GM18870 (cell line): ENCODE data around the gene ADARB2.
"Not testable (repeated sequence)": the region's sequence is repeated elsewhere in the genome, so short reads cannot be mapped to it uniquely, and the experiment has no call there.

Source experiments
- ATAC-seq: cut with Tn5 transposase; IDR thresholded peaks from one replicate; pipeline ENCODE4 v1.9.1; 2021; ENCODE audit warnings: moderate library complexity; ENCODE audit not compliant: unreplicated experiment

The ADARB2 gene

DNA sequence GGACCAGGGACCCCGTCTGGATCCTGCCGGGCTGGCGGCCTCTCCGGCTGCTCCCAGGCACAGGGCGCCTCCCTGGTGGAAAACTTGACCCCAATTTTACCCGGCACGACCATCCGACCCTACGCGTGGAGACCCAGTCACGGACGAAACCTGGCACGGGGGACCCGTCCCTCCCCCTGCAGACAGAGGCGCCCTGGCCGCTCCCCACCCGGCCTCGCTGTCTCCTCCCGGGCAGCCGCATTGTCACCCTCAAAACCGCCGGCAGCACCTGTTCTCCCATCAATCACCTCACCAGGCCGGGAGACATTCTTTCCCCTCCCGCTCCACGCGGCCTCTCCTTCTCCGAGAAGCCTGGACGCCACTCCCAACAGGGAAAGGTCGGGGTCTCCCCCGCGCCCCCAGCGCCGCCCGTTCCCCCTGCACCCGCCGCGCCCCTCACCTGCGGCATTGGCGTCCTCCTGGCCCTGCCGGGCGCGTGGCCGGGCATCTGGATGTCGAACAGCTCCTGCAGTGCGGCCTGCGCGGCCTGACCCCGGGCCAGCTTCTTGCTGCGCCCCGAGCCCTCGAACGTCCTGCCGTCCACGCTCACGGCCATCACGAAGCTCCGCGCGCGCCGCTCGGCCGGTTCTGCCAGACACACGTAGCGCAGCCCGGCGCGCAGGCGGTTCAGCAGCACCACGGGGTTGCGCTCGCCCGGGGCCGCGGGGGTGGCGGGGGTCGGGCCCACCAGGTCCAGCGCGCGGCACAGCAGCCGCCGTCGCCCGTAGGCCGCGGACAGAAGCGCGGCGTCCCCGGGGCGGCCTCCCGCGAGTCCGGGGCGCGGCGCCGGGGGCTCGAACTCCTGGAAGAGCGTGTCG, 374.5 kb downstream of the ADARB2 start:
- no peak for ATAC-seq

DNA sequence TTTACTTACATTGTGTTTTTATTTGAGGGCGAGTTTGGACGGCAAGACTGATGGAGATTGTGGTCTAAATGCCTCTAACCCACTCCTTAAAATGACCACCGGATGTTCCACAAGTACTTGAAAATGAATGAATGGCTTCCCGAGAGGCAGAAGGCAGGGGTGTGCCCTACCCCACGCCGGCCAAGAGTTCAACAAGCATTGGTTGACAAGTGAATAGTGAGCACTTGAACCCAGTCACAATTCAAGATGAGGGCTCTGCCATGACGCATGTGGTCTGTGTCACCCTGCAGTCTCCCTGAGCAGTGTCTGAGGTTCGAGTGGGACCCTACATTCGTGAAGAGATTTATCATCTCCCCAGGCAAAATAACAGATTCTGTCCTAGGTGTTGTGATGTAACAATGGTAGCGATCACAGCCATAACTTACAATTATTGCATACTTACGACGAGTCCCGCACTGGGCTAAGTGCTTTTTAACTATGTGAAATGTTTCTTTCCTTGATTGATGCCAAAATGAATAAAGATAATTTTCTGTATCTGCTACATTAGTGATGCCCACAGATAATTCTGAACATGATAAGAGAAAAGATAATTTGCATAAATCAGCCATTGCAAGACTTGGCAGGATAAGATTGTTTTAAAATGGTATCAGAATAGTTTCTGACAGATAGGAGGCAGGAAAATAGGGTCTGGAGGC, 375.8 kb downstream of the ADARB2 start:
- no peak for ATAC-seq

DNA sequence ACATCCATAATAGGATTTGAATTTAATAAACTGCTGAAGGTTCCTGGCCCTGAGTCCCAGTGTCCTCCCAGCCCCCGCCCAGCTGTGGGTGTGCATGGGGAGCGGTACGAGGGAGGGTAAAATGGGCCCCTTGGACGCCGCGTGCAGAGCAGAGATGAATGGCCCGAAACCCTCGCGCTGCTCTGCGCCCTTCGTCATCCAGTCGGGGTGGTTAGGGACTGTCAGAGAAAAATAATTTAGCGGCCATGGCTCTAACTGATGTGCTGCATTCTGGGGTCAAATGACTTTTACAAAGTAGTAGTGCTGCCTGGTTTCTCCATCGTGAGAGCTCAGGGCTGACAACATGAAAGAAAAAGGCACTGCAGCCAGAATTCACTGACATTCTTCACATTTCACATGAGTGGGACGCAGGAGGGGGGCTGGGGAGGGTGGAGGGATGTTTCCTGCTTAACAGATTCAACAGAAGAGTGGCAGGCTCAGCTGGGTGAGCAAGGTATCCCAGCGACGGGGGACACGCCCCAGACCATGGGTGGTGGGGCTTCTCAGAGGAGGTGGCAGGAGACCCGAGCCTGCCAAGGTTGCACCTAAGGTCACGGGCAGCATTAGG, 376.7 kb downstream of the ADARB2 start:
- ATAC-seq: no peak

DNA sequence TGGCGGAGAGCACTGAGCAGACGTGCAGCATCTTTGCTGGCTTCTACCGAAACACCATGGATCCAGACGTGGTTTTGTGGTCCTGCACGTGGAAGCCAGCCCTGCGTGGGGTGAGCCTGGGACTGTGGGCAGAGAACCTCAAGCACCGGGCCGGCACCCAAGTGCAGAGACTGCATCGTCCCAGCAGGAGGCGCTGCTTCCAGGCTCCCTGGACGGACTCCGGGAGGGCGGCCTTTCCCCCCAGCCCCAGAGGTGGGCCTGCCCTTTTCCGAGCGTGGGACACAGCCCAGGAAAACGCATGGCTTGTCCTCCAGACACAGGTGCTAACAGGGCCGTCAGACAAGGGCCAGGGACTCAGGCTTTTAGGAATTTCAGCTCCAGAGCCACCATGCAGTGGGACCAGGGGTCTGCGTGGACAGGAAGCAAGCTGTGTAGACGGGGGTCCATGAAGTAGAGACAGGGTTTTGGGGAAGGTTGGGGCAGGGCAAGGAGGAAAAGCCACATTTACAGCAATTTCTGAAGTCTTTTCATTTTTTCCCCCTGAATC, 377.2 kb downstream of the ADARB2 start:
- no peak for ATAC-seq

DNA sequence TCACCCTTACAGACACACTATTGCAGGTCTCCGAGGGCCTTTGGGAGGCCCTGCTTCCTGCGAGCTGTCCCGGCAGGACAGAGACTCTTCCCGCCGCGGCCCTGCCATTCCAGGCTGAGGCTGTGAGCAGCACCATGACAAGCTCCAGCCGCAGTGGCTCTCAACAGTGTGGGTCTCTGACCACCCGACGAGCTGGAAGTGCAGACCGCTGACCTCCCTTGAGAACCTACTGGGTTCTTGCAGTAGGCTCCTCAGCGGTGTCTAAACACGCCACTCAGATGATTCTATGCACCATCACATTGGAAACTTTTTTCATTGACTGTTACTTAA, 377.7 kb downstream of the ADARB2 start:
- ATAC-seq: no peak

DNA sequence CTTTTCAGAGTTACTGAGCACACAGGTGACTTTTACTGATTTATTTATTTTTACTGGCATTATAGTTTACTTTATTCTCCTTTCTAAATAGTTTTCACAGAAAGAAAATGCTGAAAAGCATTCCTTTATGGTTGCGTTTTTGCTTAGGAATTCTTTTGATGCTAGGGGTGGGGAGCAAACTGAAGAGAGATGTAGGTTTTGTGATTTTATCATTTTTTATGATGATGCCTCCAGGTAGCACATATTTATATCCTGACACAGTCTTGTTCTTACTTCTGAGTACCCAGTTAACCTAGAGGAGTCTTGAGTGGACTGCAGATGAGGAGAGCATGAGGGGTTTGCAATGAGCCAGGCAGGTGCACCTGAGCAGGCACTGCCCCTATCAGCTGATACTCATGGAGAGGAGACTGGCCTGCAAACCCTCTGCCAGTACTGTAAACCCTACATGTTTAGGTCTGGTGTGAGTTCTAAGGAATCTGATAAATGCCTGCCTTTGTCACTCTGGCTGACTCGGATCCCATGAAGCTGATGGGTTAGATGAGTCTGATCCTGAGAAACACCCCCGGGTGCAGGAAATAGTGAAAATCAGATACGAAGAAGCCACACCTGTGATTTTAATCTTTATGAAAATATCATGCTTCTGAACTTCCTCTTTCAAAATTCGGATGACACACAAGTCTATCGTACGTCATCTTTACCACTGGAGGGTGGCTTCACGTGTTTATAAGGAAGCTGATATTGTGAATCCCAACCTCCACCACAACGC, 378.3 kb downstream of the ADARB2 start:
- no peak for ATAC-seq

DNA sequence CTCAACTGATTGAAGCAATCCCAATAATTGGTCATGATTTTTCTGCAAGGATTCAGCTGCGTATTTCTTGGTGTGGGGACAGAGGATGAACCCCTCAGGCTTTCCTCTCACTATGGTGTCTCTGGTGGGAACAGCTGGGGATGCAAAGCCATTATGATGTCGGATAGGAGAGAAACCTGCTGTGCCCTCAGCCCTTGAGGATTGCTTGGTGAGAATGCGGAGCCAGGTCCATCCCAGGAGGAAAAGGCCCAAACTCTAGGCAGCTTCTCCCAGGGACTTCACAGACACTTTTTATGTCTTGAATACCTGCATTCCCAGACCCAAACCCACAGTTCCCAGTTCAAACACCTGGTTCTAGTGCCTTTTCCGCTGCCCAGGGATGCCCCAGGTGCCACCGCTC, 379.2 kb downstream of the ADARB2 start:
- no peak for ATAC-seq

DNA sequence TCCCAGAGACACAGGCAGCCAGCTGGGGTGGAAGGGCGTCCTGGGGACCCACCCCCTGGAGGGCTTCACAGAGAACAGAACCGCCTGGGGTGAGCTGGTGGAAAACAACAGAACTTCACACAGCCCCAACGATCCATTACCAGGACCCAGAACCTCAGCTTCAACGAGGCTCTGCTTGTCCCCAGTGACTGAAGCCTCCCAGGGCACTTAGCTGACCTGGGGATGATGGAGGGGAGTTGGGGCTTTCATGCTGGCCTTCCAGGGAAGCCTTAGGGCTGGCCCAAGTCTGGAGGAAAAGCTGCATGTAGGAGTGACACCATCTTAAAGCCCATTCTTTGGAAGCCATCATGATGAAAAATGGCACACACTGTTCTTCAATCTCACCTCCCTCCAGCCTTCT, 381.0 kb downstream of the ADARB2 start:
- ATAC-seq: no peak

DNA sequence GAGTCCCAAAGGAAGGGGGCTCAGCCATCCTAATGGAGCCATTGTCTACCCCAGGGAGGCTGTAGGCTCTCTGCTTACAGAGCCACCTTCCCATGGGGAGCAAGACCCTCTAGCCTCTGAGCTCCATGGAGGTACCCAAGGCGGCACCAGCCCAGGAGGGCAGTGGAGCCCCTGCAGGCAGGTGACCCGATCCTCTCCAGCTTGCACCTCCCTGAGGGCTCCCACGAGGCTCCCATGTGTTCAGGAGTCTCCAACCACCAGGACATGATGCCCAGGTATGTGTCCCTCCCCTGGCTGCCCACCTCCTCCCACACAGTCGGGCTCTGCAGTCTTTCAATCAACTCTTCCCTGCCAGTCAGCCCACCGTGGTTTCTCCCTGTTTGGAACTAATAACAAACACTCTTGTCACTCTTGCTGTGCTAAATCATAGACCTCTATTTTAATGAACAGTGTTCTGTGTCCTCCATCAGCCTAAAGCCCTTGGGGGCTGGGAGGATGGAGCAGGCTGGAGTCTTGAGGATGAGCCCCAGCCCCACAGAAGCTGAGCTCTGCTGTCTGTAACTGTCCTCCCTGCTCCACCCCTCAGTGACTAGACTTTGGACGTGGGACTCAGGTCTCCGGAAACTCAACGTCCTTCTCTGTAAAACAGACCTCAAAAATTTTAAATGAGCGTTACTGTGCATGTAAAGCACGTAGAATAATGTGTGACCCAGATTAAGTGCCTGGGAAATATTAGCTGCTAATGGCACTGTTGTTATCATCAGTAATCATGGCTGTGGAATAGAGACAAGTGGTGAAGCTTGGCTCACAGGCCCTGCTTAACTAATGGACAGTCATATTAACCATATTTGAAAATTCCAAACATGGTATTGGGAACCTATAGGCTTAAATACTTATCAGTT, 382.3 kb downstream of the ADARB2 start:
- no peak for ATAC-seq

DNA sequence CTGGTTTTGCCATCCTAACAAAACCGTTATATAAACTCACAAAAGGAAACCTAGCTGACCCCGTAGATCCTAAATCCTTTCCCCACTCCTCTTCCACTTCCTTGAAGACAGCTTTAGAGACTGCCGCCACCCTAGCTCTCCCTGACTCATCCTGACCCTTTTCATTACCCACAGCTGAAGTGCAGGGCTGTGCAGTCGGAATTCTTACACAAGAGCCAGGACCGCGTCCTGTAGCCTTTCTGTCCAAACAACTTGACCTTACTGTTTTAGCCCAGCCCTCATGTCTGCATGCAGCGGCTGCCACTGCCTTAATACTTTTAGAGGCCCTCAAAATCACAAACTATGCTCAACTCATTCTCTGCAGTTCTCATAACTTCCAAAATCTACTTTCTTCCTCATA, 385.0 kb downstream of the ADARB2 start:
- not testable (repeated sequence) for ATAC-seq

DNA sequence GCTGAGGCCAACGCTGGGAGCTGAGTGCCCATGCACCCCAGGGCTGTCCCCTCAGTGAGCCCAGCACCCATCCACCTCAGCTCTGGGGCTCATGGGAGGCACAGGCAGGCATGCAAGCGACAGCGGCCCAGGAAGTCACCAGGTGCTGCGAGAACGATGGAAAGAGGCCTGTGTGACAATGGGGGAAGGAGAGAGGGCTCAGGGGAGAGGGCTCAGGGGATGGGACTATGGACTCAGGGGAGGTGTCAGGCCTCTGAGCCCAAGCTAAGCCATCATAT, 388.6 kb downstream of the ADARB2 start:
- ATAC-seq: no peak

DNA sequence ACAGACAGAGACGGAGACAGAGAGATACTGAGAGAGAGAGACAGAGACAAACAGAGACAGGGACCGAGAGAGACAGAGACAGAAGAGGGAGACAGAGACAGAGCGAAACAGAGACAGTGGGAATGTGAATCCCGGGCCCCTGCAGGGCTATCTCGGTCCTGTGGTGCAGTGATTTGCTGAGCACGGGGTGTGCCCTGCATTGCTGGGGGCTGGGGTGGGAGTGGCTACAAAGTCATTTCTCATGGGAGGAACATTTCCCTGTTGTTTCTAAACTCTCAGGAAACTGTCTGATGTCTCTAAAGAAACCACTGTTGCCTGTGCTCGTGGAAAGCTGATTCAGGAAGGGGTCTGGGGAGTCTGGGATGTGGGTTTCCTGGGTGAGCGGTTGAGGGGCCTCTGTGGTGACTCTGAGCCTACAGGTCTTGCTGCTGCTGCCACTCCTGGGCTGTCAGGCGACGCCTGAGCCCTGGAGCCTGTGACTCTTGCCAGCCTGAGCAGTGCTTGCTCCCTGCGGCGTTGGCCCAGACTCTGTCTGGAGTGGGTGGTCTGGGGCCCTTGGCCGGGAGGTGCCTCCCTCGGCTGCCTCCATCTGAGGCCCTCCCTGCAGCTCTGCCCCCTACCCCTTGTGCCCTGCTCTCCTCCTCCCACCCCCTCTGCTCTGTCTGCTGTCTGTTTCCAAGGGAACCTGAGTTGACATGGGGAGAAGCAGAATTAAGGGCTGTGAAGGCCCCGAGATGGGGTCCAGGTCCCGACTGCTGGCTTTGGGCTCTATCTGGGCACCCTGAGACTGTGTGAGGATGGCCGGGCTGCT, 389.2 kb downstream of the ADARB2 start:
- ATAC-seq: no peak

DNA sequence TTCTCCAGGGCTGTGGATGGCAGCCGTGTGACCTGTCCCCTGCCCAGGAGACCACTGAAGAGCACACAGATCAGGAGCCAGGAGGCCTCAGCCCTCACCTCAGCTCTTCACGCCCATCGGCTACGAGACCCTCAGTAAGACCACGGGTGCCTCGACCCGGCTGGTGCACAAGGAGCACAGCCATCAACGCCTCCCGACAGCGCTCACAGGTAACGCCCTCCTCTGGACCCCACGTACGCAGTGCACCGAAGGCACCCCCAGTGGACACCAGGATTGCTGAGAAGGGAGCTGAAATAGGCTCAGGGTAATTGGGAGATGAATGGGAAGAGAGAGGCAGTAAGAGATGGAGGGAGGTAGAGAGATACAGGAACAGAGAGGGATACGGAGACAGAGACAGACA, 389.8 kb downstream of the ADARB2 start:
- ATAC-seq: no peak

DNA sequence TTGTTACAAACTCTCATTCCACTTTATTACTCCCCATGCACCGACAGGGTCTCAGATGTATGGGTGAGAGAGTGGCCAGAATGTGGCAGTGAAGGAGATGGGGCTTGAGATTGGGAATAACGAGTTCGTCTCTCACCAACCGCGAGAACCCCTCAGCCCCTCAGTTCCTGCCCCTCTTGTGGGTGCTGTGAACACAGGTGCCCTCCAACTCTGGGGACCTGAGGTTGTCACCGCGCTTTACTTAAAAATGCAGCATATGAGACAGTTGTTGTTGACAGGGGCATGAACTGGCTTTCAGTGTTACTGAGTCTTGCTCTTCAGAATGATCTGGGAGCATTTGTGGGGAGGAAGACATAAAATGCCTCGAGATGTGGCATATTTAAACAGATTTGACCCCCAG, 391.1 kb downstream of the ADARB2 start:
- ATAC-seq: no peak

DNA sequence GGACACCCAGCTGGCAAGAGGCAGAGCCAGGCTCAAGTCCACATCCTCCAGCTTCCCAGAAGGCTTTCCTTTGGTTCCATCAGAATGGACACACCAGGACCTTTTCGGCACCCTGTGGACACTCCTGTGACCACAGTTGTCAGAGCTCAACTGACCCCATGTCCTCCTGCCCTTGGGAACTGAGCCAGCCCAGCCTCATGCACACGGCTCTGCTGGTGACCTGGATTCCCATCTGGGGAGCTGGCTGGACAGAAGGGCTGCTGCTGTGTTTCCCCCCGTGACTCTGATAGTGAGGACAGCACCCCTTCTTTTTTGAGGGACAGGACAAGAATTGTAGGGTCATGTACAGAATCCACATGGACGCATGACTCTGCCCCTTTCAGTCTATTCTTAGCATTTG, 392.0 kb downstream of the ADARB2 start:
- ATAC-seq: no peak

DNA sequence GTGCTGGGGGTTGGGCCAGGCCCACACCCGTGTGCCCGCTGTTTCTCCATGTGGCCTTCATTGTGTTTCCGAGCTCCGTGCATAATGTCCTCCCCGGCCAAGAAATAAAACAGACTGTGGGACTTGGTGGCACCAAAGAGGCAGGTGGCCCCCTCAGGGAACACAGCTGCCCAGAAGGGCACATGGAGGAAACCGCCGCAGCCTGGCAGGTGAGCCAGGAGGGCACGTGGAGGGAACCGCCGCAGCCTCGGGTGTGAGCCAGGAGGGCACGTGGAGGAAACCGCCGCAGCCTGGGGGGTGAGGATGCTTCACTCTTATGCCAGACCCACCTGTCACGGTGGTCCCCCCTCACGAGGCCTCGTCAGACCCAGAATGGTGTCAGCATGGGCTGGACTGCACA, 392.5 kb downstream of the ADARB2 start:
- no peak for ATAC-seq

DNA sequence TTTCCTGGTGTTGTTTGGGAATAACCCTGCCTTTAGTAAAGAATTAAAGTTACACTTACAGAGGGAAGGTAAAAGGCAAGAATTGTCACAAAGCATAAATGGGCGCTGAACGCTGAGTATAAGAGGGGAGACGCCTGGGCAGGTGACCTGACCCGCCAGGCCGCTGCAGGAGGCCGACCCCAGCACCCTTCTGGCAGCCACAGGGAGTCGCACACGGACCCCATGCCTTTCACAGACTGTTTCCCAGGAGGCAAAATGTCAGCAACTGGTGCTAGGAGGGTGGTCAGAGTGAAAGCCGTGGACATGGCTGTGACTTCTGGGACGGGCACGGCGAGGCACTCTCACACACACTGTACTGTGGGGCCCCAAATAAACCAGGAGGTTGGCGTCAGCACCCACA, 392.9 kb downstream of the ADARB2 start:
- no peak for ATAC-seq

DNA sequence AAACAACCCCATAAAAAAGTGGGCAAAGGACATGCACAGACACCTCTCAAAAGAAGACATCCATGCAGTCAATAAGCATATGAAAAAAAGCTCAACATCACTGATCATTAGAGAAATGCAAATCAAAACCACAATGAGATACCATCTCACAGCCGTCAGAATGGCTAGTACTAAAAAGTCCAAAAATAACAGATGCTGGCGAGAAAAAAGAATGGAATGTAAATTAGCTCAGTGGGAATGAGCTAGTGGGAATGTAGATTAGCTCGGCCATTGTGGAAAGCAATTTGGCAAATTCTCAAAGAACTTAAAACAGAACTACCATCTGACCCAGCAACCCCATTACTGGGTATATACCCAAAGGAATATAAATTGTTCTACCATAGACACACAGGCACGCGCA, 394.1 kb downstream of the ADARB2 start:
- no peak for ATAC-seq

DNA sequence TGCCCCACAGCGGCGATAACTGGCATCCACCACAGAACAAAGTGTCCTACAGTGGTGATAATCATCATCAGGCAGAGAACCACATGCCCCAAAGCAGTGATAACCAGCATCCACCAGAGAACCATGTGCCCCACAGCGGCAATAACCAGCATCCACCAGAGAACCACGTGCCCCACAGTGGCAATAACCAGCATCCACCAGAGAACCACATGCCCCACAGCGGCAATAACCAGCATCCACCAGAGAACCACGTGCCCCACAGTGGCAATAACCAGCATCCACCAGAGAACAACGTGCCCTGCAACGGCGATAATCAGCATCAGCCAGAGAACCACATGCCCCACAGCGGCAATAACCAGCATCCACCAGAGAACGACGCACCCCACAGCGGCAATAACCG, 396.3 kb downstream of the ADARB2 start:
- ATAC-seq: not testable (repeated sequence)

DNA sequence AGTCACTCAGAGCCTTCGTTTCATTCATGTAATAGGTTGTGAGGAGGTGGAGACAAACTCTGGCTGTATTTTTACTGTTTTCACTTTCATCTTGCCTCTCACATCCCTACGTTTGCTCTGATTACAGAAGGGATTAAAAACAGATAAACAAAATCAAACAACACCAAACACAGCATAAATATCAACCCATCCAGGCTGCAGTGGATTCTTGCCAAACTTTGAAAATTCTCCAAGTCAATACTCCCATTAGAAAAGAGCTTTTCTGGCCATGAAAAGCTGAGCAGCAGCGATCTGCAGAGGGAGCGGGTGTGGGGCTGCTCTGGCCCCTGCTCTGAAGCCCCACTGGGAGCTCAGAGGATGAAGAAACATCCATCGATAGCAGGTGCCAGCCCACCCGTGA, 397.9 kb downstream of the ADARB2 start:
- ATAC-seq: no peak
